ENCODE measurements around the gene AGPAT4. TPM values are rescaled to one million over a fixed set of nuclear protein-coding genes. Genes with fewer than 3 reads are reported as not detected.

AGPAT4 gene
- total RNA-seq, 1 donor from 2014 or later: 24.4 TPM

DNA sequence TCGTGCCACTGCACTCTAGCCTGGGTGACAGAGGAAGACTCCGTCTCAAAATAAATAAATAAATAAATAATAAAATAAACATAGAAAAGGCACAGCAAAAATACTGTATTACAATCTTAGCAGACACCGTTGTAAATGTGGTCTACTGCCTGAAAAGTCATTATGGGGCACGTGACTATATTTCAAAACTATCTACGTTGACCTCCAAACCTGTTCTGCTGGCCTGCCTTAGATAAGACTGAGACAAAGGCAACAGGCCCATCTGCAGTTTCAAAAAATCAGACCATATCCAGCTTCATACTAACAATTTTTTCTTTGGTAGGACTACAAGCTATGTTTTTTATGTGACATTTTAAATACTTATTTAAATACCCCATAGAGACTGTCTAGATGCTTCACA, 59.1 kb downstream of the AGPAT4 start:
- Mint-ChIP-seq H3K9me3 (peaks cover 10% of the 10 kb centered on the region), H3K27me3 (no peaks in the 10 kb centered on the region), H3K4me1 (ENCODE audit: unreplicated experiment) (no peaks in the 10 kb centered on the region), H3K36me3 (peaks cover 49% of the 10 kb centered on the region), H3K27ac (no peak overlapping the region), H3K4me3 (no peak overlapping the region)
- TF ChIP-seq, protein P1, sequence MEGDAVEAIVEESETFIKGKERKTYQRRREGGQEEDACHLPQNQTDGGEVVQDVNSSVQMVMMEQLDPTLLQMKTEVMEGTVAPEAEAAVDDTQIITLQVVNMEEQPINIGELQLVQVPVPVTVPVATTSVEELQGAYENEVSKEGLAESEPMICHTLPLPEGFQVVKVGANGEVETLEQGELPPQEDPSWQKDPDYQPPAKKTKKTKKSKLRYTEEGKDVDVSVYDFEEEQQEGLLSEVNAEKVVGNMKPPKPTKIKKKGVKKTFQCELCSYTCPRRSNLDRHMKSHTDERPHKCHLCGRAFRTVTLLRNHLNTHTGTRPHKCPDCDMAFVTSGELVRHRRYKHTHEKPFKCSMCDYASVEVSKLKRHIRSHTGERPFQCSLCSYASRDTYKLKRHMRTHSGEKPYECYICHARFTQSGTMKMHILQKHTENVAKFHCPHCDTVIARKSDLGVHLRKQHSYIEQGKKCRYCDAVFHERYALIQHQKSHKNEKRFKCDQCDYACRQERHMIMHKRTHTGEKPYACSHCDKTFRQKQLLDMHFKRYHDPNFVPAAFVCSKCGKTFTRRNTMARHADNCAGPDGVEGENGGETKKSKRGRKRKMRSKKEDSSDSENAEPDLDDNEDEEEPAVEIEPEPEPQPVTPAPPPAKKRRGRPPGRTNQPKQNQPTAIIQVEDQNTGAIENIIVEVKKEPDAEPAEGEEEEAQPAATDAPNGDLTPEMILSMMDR (conservative IDR thresholded peaks at IDR 0.05): no peak
- DNase-seq (ENCODE audit: extremely low spot score, unreplicated experiment): no peak

DNA sequence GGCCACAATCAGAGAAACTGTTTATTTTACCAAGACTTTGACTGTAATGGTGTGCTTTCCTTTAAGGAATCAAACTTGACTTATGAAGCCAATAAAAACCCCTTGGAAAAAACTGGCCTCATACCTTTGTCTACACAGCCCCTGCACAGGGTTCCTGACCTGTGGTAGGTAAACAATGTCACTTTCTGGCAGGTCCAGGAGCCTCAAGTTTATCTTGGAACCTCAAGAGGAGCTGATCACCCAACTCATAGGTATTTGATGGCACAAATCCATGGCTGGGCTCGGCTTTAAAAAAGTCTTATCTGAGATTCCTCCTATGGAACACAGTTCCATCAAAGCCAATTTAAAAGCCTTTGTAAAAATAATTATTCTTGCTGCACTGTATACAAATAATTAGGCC, 61.0 kb downstream of the AGPAT4 start:
- TF ChIP-seq, protein P1 (conservative IDR thresholded peaks at IDR 0.05): no peak
- H3K27me3 Mint-ChIP-seq: no peaks in the 10 kb centered on the region
- H3K9me3 Mint-ChIP-seq: peaks cover 10% of the 10 kb centered on the region
- H3K4me1 Mint-ChIP-seq (ENCODE audit: unreplicated experiment): no peaks in the 10 kb centered on the region
- no peak for DNase-seq (ENCODE audit: extremely low spot score, unreplicated experiment)
- H3K36me3 Mint-ChIP-seq: peaks cover 42% of the 10 kb centered on the region
- H3K4me3 Mint-ChIP-seq: no peak overlapping the region
- no peak overlapping the region for H3K27ac Mint-ChIP-seq

DNA sequence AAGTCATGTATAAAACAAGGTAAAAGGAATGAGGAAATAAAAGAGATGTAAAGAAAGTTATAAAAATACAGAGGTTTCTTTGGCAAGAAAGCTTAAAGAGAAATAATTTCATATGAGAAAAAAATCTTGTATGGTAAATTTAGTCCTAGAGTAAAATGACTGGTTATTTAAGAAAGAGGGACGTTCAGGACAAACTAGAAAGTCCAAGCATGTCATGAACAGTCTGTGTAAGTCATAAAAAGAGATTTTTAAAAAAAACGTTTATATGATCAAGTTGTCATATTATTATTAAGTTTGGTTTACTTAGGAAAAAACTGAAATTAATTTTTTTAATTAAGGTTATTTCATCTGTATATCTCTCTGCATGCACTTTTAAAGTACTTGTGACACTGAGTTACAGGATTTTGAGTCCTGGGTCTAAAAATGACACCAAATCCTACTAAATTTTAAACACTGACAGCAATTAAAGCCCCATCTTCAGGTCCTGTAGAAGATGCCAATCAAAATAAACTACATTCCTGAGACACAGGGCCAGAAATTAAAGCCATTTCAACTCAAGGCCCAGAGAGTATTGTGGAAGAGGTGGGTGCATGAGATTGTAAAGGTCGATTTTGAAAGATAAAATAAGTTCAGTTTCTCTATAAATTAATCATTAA, 62.4 kb downstream of the AGPAT4 start:
- H3K27me3 Mint-ChIP-seq: no peaks in the 10 kb centered on the region
- peaks cover 39% of the 10 kb centered on the region for H3K36me3 Mint-ChIP-seq
- DNase-seq (ENCODE audit: extremely low spot score, unreplicated experiment): no peak
- no peak overlapping the region for H3K4me3 Mint-ChIP-seq
- TF ChIP-seq, protein P1 (conservative IDR thresholded peaks at IDR 0.05): no peak
- no peaks in the 10 kb centered on the region for H3K4me1 Mint-ChIP-seq (ENCODE audit: unreplicated experiment)
- peaks cover 12% of the 10 kb centered on the region for H3K9me3 Mint-ChIP-seq
- no peak overlapping the region for H3K27ac Mint-ChIP-seq

DNA sequence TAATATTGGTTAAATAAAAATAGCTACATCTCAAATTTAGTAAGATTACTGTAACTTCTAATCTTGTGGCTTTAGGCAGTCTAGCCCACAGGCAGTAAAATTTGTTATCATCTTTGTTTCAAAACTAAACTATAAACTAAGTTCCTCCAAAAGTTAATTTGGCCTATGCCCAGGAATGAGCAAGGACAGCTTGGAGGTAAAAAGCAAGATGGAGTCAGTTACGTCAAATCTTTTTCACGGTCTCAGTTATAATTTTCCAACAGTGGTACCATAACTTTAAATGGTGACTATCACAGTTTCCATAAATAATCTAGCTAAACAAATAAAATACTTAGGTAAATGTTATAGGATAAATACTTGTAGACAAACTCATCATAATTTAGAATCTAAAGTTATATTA, 63.0 kb downstream of the AGPAT4 start:
- TF ChIP-seq, protein P1 (conservative IDR thresholded peaks at IDR 0.05): no peak
- H3K27ac Mint-ChIP-seq: no peak overlapping the region
- DNase-seq (ENCODE audit: extremely low spot score, unreplicated experiment): no peak
- no peak overlapping the region for H3K4me3 Mint-ChIP-seq
- peaks cover 36% of the 10 kb centered on the region for H3K36me3 Mint-ChIP-seq
- H3K4me1 Mint-ChIP-seq (ENCODE audit: unreplicated experiment): no peaks in the 10 kb centered on the region
- H3K9me3 Mint-ChIP-seq: peaks cover 12% of the 10 kb centered on the region
- H3K27me3 Mint-ChIP-seq: no peaks in the 10 kb centered on the region

DNA sequence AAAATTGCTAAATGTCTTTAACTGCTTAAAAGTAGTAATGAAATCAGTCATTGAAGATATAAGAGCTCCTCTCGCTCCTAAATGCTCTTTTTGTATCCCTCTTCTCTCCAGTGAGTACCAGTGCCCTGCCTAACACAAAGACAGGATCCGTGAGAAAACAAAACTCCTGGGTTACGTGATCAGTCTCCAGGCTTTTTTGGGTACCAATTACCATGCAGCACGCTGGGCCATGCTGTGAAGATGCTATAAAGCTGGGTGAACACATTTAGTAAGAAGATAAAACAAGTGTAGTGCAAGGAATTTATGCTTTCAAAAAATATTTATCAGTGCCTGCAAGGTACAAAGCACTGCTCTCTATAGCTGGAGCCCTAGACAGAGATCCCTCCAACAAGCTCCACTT, 66.7 kb downstream of the AGPAT4 start:
- Mint-ChIP-seq H3K9me3 (peaks cover 7% of the 10 kb centered on the region), H3K27me3 (no peaks in the 10 kb centered on the region), H3K4me3 (no peak overlapping the region), H3K27ac (no peak overlapping the region), H3K36me3 (peaks cover 28% of the 10 kb centered on the region), H3K4me1 (ENCODE audit: unreplicated experiment) (no peaks in the 10 kb centered on the region)
- DNase-seq (ENCODE audit: extremely low spot score, unreplicated experiment): no peak
- TF ChIP-seq, protein P1 (conservative IDR thresholded peaks at IDR 0.05): no peak
